ENCODE measurements around the gene SHQ1.

Gene SHQ1

GRCh38 chr3:72699631-72700030 lies 148.6 kb downstream of the SHQ1 start:
- H3K27me3 ChIP-seq (ENCODE audit: control insufficient read depth, insufficient read depth, low read length, poor library complexity, severe bottlenecking): no peaks in the 10 kb centered on the region
- H3K4me1 ChIP-seq (ENCODE audit: control insufficient read depth, insufficient read depth, low read length): peaks cover 9% of the 10 kb centered on the region
- H3K36me3 ChIP-seq (ENCODE audit: control insufficient read depth, insufficient read depth, low read length): no peaks in the 10 kb centered on the region
- H3K4me3 ChIP-seq (ENCODE audit: insufficient read depth, low read depth, low read length): no peak overlapping the region
- H3K27ac ChIP-seq (ENCODE audit: insufficient read depth, low read depth, low read length, poor library complexity, severe bottlenecking): no peak overlapping the region
- 70 to 73% methylated on average over 5 of the region's 5 CpGs for WGBS, 2 experiments
- H3K9me3 ChIP-seq (ENCODE audit: control insufficient read depth, low read length): no peaks in the 10 kb centered on the region

Data from ectodermal cell (in vitro differentiated cells).